Activated T-helper 9 cell treated with anti-CD3 and anti-CD28 coated beads, Interleukin-2, amount 50 U/mL, for 16 hours (primary cell): Measurements from ENCODE around the gene CYGB.

Source experiments
- DNase-seq: peaks from one replicate; pipeline ENCODE4 v3.0.0-alpha.2; 2020; ENCODE audit warnings: low read depth

CYGB gene

GRCh38 chr17:76537578-76538280 is at the start of gene CYGB:
Gene CYGB, minus strand, starts transcription at chr17:76537709. Its CDS starts 167 bp downstream, at chr17:76537542.
- no peak for DNase-seq

- no peak for DNase-seq
Observed at GRCh38 chr17:76586741-76587487, 49.4 kb upstream of the CYGB start.

GRCh38 chr17:76585649-76586593 is 48.4 kb upstream of the CYGB start, which contains the start of gene ST6GALNAC2:
Gene ST6GALNAC2, minus strand, starts transcription at chr17:76585860. Its CDS starts 52 bp downstream, at chr17:76585808.
- DNase-seq, result peak; percentile 15

- DNase-seq, result no peak
Observed at GRCh38 chr17:76585033-76585648, 47.6 kb upstream of the CYGB start.

- DNase-seq, result no peak
Observed at GRCh38 chr17:76584427-76585032, 47.0 kb upstream of the CYGB start.

GRCh38 chr17:76582660-76583059 is 45.2 kb upstream of the CYGB start:
- DNase-seq, result no peak

GRCh38 chr17:76581515-76581914 is 44.0 kb upstream of the CYGB start:
- DNase-seq, result no peak

- no peak for DNase-seq
Observed at GRCh38 chr17:76579281-76579680, 41.8 kb upstream of the CYGB start.

GRCh38 chr17:76578376-76578775 is 40.9 kb upstream of the CYGB start:
- DNase-seq, result no peak

GRCh38 chr17:76577876-76578275 is 40.4 kb upstream of the CYGB start:
- no peak for DNase-seq

- DNase-seq, result no peak
Observed at GRCh38 chr17:76576189-76576588, 38.7 kb upstream of the CYGB start.

- DNase-seq, result no peak
Observed at GRCh38 chr17:76575570-76575969, 38.1 kb upstream of the CYGB start.

GRCh38 chr17:76574166-76574565 is 36.7 kb upstream of the CYGB start:
- DNase-seq, result no peak

- no peak for DNase-seq
Observed at GRCh38 chr17:76573096-76573495, 35.6 kb upstream of the CYGB start.

- DNase-seq, result no peak
Observed at GRCh38 chr17:76572201-76572910, 34.8 kb upstream of the CYGB start.

GRCh38 chr17:76570877-76571471 is 33.5 kb upstream of the CYGB start:
- DNase-seq, result no peak

- DNase-seq, result no peak
Observed at GRCh38 chr17:76570457-76570856, 32.9 kb upstream of the CYGB start.

GRCh38 chr17:76569607-76570279 is 32.2 kb upstream of the CYGB start:
- DNase-seq, result no peak

GRCh38 chr17:76568811-76569221 is 31.3 kb upstream of the CYGB start:
- DNase-seq, result no peak
